Activated T-cell treated with anti-CD3 and anti-CD28 coated beads for 4 hours (primary cell): ENCODE results near the gene TTYH2.
A peak's percentile ranks its signal among the peaks of the same experiment; 100 is the strongest.

ENCODE experiments used
- DNase-seq: peaks from one replicate; pipeline ENCODE4 v3.0.0-alpha.2; 2020

The TTYH2 gene

GRCh38 chr17:74196541-74197317 is 16.6 kb upstream of the TTYH2 start:
- DNase-seq: no peak

GRCh38 chr17:74197801-74198200 is 15.6 kb upstream of the TTYH2 start:
- DNase-seq: no peak

- DNase-seq: no peak
These were observed 14.7 kb upstream of the TTYH2 start for GRCh38 chr17:74198694-74199093.

- DNase-seq: peak; percentile 59
These were observed 13.9 kb upstream of the TTYH2 start for GRCh38 chr17:74199306-74200092.

- no peak for DNase-seq
These were observed 13.3 kb upstream of the TTYH2 start for GRCh38 chr17:74200112-74200511.

- DNase-seq: no peak
These were observed 12.1 kb upstream of the TTYH2 start for GRCh38 chr17:74201250-74201649.

GRCh38 chr17:74201948-74202347 is 11.4 kb upstream of the TTYH2 start:
- no peak for DNase-seq

- DNase-seq: no peak
These were observed 10.4 kb upstream of the TTYH2 start for GRCh38 chr17:74202938-74203337.

- peak; percentile 98 for DNase-seq
These were observed 9.7 kb upstream of the TTYH2 start, which contains the start of gene RPL38 for GRCh38 chr17:74203439-74204240. Gene RPL38, plus strand, starts transcription at chr17:74203678. Its CDS starts 278 bp downstream, at chr17:74203956.

- DNase-seq: no peak
These were observed 8.9 kb upstream of the TTYH2 start for GRCh38 chr17:74204474-74204873.

GRCh38 chr17:74205274-74205673 is 8.1 kb upstream of the TTYH2 start:
- no peak for DNase-seq

- DNase-seq: no peak
These were observed 7.0 kb upstream of the TTYH2 start for GRCh38 chr17:74206332-74206818.

GRCh38 chr17:74210191-74211140 is 2.9 kb upstream of the TTYH2 start:
- peak; percentile 69 for DNase-seq

GRCh38 chr17:74211141-74211911 is 2.0 kb upstream of the TTYH2 start:
- no peak for DNase-seq

GRCh38 chr17:74211912-74212208 is 1.5 kb upstream of the TTYH2 start:
- DNase-seq: no peak

- no peak for DNase-seq
These were observed 1.0 kb upstream of the TTYH2 start for GRCh38 chr17:74212209-74212912.

GRCh38 chr17:74213861-74214391 is 555 bp downstream of the TTYH2 start:
- no peak for DNase-seq

- no peak for DNase-seq
These were observed 1.3 kb downstream of the TTYH2 start for GRCh38 chr17:74214484-74215341.

- no peak for DNase-seq
These were observed 2.0 kb downstream of the TTYH2 start for GRCh38 chr17:74215342-74215727.
